NCI-H1436 treated with DMSO at 0.1 percent for 48 hours (cell line): ENCODE measurements around the gene KDM8.
"Not testable (repeated sequence)": the region's sequence is repeated elsewhere in the genome, so short reads cannot be mapped to it uniquely, and the experiment has no call there.

Experiments used
- DNase-seq: peaks from one replicate; lab custom pipeline; 2025; lab: John Stamatoyannopoulos, UW

The KDM8 gene

GRCh38 chr16:27191352-27191924, 11.9 kb upstream of the KDM8 start:
- no peak for DNase-seq

- DNase-seq: no peak
These were observed 9.9 kb upstream of the KDM8 start for GRCh38 chr16:27193300-27193990.

- DNase-seq: no peak
These were observed 8.1 kb upstream of the KDM8 start for GRCh38 chr16:27195076-27195741.

- no peak for DNase-seq
These were observed 7.3 kb upstream of the KDM8 start for GRCh38 chr16:27195941-27196595.

GRCh38 chr16:27197004-27197403, 6.3 kb upstream of the KDM8 start:
- no peak for DNase-seq

GRCh38 chr16:27198451-27199234, 4.7 kb upstream of the KDM8 start:
- no peak for DNase-seq

- DNase-seq: no peak
These were observed 4.1 kb upstream of the KDM8 start for GRCh38 chr16:27199235-27199586.

GRCh38 chr16:27199736-27200135, 3.6 kb upstream of the KDM8 start:
- no peak for DNase-seq

- DNase-seq: not testable (repeated sequence)
These were observed 2.4 kb upstream of the KDM8 start for GRCh38 chr16:27200914-27201313.

GRCh38 chr16:27202923-27203506, 311 bp upstream of the KDM8 start:
- no peak for DNase-seq

GRCh38 chr16:27204312-27204915, 1.1 kb downstream of the KDM8 start:
- DNase-seq: no peak

- DNase-seq: no peak
These were observed 2.2 kb downstream of the KDM8 start for GRCh38 chr16:27205423-27206065.

- DNase-seq: not testable (repeated sequence)
These were observed 3.8 kb downstream of the KDM8 start for GRCh38 chr16:27207121-27207520.

GRCh38 chr16:27208081-27208680, 4.9 kb downstream of the KDM8 start:
- DNase-seq: no peak

GRCh38 chr16:27208796-27209195, 5.5 kb downstream of the KDM8 start:
- no peak for DNase-seq

GRCh38 chr16:27209591-27209990, 6.3 kb downstream of the KDM8 start:
- DNase-seq: no peak

GRCh38 chr16:27210174-27210573, 6.8 kb downstream of the KDM8 start:
- no peak for DNase-seq

- no peak for DNase-seq
These were observed 7.7 kb downstream of the KDM8 start for GRCh38 chr16:27211026-27211425.

- no peak for DNase-seq
These were observed 11.0 kb downstream of the KDM8 start for GRCh38 chr16:27214084-27214961.
